ENCODE measurements around the gene ZMYND8. TPM values are rescaled to one million over a fixed set of nuclear protein-coding genes. Genes with fewer than 3 reads are reported as not detected.
"Not testable (repeated sequence)": the region's sequence is repeated elsewhere in the genome, so short reads cannot be mapped to it uniquely, and the experiment has no call there.

Gene ZMYND8
- total RNA-seq, 1 donor from 2014 or later = 19.2 TPM

- DNase-seq (ENCODE audit: low read depth) = no peak
- no peaks in the 10 kb centered on the region for H3K27me3 ChIP-seq (ENCODE audit: control insufficient read depth, insufficient read depth, low read length)
- no peaks in the 10 kb centered on the region for H3K36me3 ChIP-seq (ENCODE audit: control insufficient read depth, insufficient read depth, low read length)
- no peak overlapping the region for H3K4me3 ChIP-seq (ENCODE audit: low read depth, low read length)
- no peak for TF ChIP-seq CTCF (IDR thresholded peaks at IDR 0.05; ENCODE audit: insufficient read depth, low read length, poor library complexity, severe bottlenecking)
These were observed 14.6 kb upstream of the ZMYND8 start for GRCh38 chr20:47370850-47371782.

GRCh38 chr20:47370214-47370613, 13.7 kb upstream of the ZMYND8 start:
- Histone ChIP-seq H3K36me3 (ENCODE audit: control insufficient read depth, insufficient read depth, low read length) (no peaks in the 10 kb centered on the region), H3K4me3 (ENCODE audit: low read depth, low read length) (no peak overlapping the region), H3K27me3 (ENCODE audit: control insufficient read depth, insufficient read depth, low read length) (no peaks in the 10 kb centered on the region)
- DNase-seq (ENCODE audit: low read depth) = no peak
- TF ChIP-seq CTCF (IDR thresholded peaks at IDR 0.05; ENCODE audit: insufficient read depth, low read length, poor library complexity, severe bottlenecking) = no peak

- Histone ChIP-seq H3K36me3 (ENCODE audit: control insufficient read depth, insufficient read depth, low read length) (no peaks in the 10 kb centered on the region), H3K27me3 (ENCODE audit: control insufficient read depth, insufficient read depth, low read length) (no peaks in the 10 kb centered on the region), H3K4me3 (ENCODE audit: low read depth, low read length) (no peak overlapping the region)
- DNase-seq (ENCODE audit: low read depth) = no peak
- TF ChIP-seq CTCF (IDR thresholded peaks at IDR 0.05; ENCODE audit: insufficient read depth, low read length, poor library complexity, severe bottlenecking) = no peak
These were observed 11.8 kb upstream of the ZMYND8 start for GRCh38 chr20:47368301-47368700.

- not testable (repeated sequence) for DNase-seq (ENCODE audit: low read depth); H3K4me3 ChIP-seq (ENCODE audit: low read depth, low read length); H3K27me3 ChIP-seq (ENCODE audit: control insufficient read depth, insufficient read depth, low read length); H3K36me3 ChIP-seq (ENCODE audit: control insufficient read depth, insufficient read depth, low read length)
These were observed 9.8 kb upstream of the ZMYND8 start for GRCh38 chr20:47366301-47366700.

- DNase-seq (ENCODE audit: low read depth) = no peak
- no peaks in the 10 kb centered on the region for H3K27me3 ChIP-seq (ENCODE audit: control insufficient read depth, insufficient read depth, low read length)
- no peak for TF ChIP-seq CTCF (IDR thresholded peaks at IDR 0.05; ENCODE audit: insufficient read depth, low read length, poor library complexity, severe bottlenecking)
- H3K36me3 ChIP-seq (ENCODE audit: control insufficient read depth, insufficient read depth, low read length) = no peaks in the 10 kb centered on the region
- no peak overlapping the region for H3K4me3 ChIP-seq (ENCODE audit: low read depth, low read length)
These were observed 8.7 kb upstream of the ZMYND8 start for GRCh38 chr20:47365023-47365764.

All from kidney epithelial cell (primary cell).